Fibroblast of mammary gland (primary cell): ENCODE results near the gene HRK.

Experiments
- DNase-seq: peaks from one replicate; pipeline ENCODE4 v3.0.0-alpha.2; 2010; ENCODE audit warnings: low read depth
- H3K4me3 ChIP-seq: 2 replicates; pipeline ENCODE4 v1.5.1; 2011; ENCODE audit warnings: low read depth, mild to moderate bottlenecking, low read length, moderate library complexity; ENCODE audit not compliant: control insufficient read depth
- TF ChIP-seq, protein P1 (sequence below): conservative IDR thresholded peaks from 2 replicates; pipeline ENCODE4 v1.5.1; 2011; ENCODE audit warnings: low read depth, low read length, inconsistent platforms; ENCODE audit not compliant: control insufficient read depth, insufficient read depth

HRK gene

DNA sequence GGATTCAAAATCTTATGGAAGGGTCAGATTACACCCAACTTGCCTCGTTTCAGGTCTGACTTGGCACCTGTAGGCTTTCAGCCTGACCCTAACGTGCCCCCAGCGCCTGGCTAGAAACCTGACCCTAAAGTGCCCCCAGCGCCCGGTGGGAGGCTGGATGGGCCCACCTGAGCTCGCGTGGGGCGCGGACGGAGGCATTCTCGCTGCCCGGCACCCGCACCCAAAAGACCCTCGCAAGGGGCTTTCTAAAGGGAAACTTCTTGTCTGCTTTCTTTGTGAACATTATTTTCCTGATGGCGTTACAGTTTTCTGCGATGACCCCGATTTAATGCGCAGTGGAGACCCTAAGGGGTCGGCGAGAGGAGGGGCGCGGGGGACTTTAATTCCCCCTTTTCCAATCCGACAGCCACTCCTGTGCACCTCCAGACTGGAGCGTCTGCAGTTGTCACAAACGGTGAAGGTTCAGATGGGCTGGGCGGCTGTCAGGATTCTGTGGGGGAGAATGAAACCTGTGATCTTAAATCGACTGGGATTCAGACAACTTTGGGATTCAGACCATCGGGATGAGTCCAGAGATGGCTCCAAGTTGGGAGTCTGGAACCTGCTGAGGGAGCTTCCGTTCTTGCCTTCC, 751 bp upstream of the HRK start:
- TF ChIP-seq, protein P1, sequence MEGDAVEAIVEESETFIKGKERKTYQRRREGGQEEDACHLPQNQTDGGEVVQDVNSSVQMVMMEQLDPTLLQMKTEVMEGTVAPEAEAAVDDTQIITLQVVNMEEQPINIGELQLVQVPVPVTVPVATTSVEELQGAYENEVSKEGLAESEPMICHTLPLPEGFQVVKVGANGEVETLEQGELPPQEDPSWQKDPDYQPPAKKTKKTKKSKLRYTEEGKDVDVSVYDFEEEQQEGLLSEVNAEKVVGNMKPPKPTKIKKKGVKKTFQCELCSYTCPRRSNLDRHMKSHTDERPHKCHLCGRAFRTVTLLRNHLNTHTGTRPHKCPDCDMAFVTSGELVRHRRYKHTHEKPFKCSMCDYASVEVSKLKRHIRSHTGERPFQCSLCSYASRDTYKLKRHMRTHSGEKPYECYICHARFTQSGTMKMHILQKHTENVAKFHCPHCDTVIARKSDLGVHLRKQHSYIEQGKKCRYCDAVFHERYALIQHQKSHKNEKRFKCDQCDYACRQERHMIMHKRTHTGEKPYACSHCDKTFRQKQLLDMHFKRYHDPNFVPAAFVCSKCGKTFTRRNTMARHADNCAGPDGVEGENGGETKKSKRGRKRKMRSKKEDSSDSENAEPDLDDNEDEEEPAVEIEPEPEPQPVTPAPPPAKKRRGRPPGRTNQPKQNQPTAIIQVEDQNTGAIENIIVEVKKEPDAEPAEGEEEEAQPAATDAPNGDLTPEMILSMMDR, result no peak
- DNase-seq, result no peak
- no peak overlapping the region for H3K4me3 ChIP-seq

DNA sequence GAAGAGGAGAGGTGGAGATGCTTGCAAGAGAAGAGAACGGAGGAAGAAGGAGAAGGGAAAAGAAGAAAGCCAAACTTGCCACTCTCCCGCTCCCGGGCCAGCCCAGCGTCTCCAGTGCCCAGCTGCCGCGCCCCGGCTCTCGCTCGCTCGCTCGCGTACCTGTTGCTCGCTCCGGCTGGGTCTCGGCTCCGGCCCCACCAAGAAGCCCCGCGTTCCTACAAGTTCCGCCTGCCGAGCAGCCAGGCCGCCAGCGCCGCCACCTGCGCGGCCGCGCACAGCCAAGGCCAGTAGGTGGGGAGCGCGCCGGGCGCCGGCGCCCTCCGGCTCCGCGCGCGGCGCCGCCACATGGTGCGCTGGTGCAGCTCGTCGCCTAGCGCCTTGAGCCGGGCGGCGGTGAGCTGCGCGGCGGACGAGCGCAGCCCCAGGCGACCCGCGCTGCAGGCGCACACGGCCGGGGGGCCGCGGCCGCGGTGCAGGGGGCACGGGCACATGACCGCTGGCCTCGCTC, 370 bp downstream of the HRK start:
- TF ChIP-seq, protein P1, result no peak
- H3K4me3 ChIP-seq, result no peak overlapping the region
- peak; percentile 36 for DNase-seq

DNA sequence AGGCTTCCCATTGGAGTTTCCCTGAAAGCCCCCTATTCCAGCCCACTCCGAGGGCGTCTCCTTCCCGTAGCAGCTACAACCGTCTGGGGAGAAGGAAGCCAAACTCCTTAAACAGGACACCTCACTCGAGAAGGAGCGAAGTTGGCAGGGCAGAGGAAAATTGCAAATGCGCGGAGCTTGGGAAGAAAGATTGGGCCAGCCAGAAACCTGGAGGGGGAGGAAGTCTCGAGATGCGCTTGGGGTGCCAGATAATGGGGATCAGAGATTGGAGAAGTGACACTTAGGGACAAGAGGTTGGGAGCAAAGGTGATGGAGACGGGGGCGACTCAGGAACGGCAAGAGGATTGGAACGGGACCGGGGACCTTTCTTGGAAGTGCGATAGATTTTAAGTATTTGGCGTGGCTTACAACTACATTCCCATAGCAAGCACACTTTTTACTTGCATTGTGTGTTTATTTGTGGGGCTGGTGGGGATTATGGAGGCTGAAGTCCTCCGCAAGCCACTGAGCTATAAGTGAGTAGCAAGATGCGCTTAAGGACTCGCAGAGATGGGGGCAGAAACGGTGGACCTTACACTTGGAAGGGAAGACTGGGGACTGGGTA, 926 bp downstream of the HRK start:
- DNase-seq, result peak; percentile 13
- no peak overlapping the region for H3K4me3 ChIP-seq
- TF ChIP-seq, protein P1, result no peak

DNA sequence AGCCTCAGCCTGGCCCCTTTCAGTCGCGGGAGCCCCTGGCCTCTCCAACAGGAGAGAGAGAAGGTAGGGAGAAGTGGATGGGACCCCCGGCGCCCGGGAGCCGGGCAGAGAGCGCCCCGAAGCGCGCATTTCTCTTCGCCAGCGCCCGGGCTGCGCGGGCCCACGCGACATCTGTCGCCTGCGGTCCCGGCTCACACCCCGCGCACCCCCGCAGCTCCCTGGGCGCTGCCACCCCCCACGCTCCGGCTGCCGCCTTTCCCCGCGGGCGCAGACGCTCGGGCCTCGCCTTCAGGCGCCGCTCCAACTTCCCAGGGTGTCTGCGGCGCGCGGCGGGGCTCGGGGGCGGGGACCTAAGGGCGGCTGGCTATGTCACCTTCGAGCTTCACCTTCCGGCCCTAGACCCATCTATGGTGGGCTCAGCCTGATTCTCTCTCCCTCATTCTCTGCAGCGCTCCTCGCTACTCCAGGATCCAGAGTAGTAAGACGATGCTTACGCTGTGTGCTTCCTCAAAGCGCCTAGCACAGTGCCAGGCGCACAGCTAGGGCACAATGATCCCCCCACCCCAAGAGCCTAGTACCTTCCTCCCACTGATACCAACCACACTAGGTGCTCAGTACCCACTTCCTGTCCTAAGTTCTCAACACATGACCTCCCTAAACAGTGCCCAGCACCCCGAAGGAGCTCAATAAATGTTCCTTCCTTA, 1.6 kb downstream of the HRK start:
- H3K4me3 ChIP-seq, result no peak overlapping the region
- TF ChIP-seq, protein P1, result no peak
- no peak for DNase-seq

DNA sequence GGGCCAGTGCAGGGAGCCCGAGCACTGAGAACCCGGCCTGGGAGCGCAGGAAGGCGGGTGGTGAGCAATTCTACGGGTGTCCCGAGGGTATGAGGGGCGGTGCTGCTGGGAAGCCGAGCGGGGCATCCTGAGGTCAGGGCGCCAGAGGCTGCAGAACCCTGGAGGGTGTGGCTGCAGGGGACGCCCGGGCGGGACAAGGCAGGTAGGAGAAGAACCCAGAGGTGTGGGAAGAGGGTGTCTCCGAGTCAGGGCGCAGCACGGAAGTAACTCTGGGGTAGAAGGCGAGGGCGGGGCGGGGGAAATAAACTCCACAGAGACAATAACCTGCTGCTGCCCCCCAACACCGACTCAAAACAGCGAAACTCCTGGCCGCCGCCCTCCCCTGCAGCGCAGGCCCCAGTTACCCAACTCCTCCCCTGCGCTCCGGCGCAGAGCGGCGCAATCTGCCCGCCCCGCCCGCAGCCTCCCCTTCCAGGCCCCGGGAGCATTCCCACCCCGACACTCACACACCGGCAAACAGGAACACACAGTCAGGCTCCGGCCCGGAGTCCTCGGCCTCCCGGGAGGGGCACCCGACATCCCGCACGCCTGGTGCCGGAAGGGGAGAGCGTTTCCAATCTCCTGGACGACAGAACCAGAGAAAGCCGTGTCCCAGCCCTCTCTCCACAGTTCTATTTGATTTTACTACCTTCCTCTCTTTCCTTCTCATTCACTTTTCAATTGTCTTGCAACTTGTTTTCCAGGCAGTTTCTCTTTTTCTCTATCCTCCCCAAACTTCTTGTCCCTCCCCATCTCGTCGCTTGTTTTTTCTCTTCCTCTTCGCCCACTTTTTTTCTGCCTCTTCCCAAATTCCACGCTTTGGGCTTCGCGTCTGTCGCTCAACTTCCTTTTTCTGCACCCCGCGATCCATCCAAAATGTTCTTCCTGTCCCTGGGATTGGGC, 2.4 kb downstream of the HRK start:
- no peak overlapping the region for H3K4me3 ChIP-seq
- TF ChIP-seq, protein P1, result no peak
- DNase-seq, result no peak
